PC-3 (cell line): ENCODE measurements around the gene PBXIP1. TPM values are rescaled to one million over a fixed set of nuclear protein-coding genes. Genes with fewer than 3 reads are reported as not detected.

Experiments used
- ATAC-seq: fragments of 200-7000 bp; cut with Tn5 transposase; 2 replicates; pipeline ENCODE4 v1.9.1; 2020; ENCODE audit warnings: mild to moderate bottlenecking, moderate library complexity
- BruUV-seq: library from RNA; stranded (reverse); fragments of 400-500 nt; replicated peaks from 2 replicates; lab custom pipeline; 2021; lab: Mats Ljungman, UMichigan
- CTCF ChIA-PET: fragments of 300-600 bp; sonication (Branson Sonifier 250); formaldehyde crosslinking; loops from one replicate; lab custom pipeline; 2022; ENCODE audit warnings: antibody characterized with exemption; lab: Charles Lee
- POLR2A ChIA-PET: fragments of 300-600 bp; sonication (Branson Sonifier 250); formaldehyde crosslinking; loops from one replicate; lab custom pipeline; 2022; ENCODE audit warnings: antibody characterized with exemption; ENCODE audit not compliant: unreplicated experiment; lab: Charles Lee
- DNase-seq: peaks from one replicate; pipeline ENCODE4 v3.0.0-alpha.2; 2015
- H2AFZ ChIP-seq: fragments of 300-600 bp; sonication (generic); 2 replicates; pipeline ENCODE4 v1.6.0; 2016; ENCODE audit warnings: antibody characterized with exemption, low read length
- H3F3A ChIP-seq: fragments of 300-600 bp; sonication (generic); one replicate; pipeline ENCODE4 v1.6.0; 2017; ENCODE audit warnings: antibody characterized with exemption, low read length, control low read depth, mild to moderate bottlenecking; ENCODE audit not compliant: unreplicated experiment
- H3K27ac ChIP-seq: fragments of 300-600 bp; sonication (generic); 2 replicates; pipeline ENCODE4 v1.5.1; 2016; ENCODE audit warnings: mild to moderate bottlenecking, low read length
- H3K27me3 ChIP-seq: fragments of 300-600 bp; sonication (generic); 2 replicates; pipeline ENCODE4 v1.6.1; 2016; ENCODE audit warnings: low read length, mixed read lengths
- H3K36me3 ChIP-seq: fragments of 300-600 bp; sonication (generic); 2 replicates; pipeline ENCODE4 v1.6.1; 2016; ENCODE audit warnings: low read depth, mixed run types, low read length, mixed read lengths
- H3K4me1 ChIP-seq: fragments of 300-600 bp; sonication (generic); 2 replicates; pipeline ENCODE4 v1.5.1; 2016; ENCODE audit warnings: low read length; ENCODE audit not compliant: insufficient read depth
- H3K4me2 ChIP-seq: fragments of 300-600 bp; sonication (generic); 2 replicates; pipeline ENCODE4 v1.6.0; 2016; ENCODE audit warnings: low read length
- H3K4me3 ChIP-seq: fragments of 300-600 bp; sonication (generic); 2 replicates; pipeline ENCODE4 v1.5.1; 2016; ENCODE audit warnings: mild to moderate bottlenecking, low read length, mixed read lengths
- H3K79me2 ChIP-seq: fragments of 300-600 bp; sonication (generic); 2 replicates; pipeline ENCODE4 v1.6.1; 2017; ENCODE audit warnings: low read length, mixed read lengths
- H3K9ac ChIP-seq: fragments of 300-600 bp; sonication (generic); 2 replicates; pipeline ENCODE4 v1.6.0; 2016; ENCODE audit warnings: mild to moderate bottlenecking, low read length
- H3K9me2 ChIP-seq: fragments of 300-600 bp; sonication (generic); replicated peaks from 2 replicates; pipeline ENCODE4 v1.6.1; 2016; ENCODE audit warnings: mixed run types, low read length, mixed read lengths
- H3K9me3 ChIP-seq: fragments of 300-600 bp; sonication (generic); 2 replicates; pipeline ENCODE4 v1.6.1; 2016; ENCODE audit warnings: low read length, mixed read lengths
- H4K20me1 ChIP-seq: fragments of 300-600 bp; sonication (generic); 2 replicates; pipeline ENCODE4 v1.6.1; 2016; ENCODE audit warnings: low read length, mixed read lengths
- EZH2 ChIP-seq: fragments of 300-600 bp; sonication (generic); IDR thresholded peaks from one replicate; pipeline ENCODE4 v1.6.1; 2017; ENCODE audit warnings: antibody characterized with exemption, mild to moderate bottlenecking, low read length; ENCODE audit not compliant: unreplicated experiment
- EZH2phosphoT487 ChIP-seq: fragments of 300-600 bp; sonication (generic); IDR thresholded peaks from 2 replicates; pipeline ENCODE4 v1.6.1; 2018; ENCODE audit warnings: mild to moderate bottlenecking, antibody characterized with exemption, low read length, borderline replicate concordance
- intact Hi-C: fragments of 100-400 bp; cut with micrococcal nuclease; formaldehyde crosslinking; loops from 2 replicates; pipeline ENCODE4 v1.9.0; 2023
- total RNA-seq: library from RNA; depleted of rRNA; stranded (reverse); fragments of >200 nt; gene quantifications from 2 replicates; pipeline ENCODE4 v1.2.3, GENCODE V29; 2014
- TF ChIP-seq, protein P1 (sequence below): fragments of 300-600 bp; sonication (generic); conservative IDR thresholded peaks from 2 replicates; pipeline ENCODE4 v1.5.1; 2017; ENCODE audit warnings: antibody characterized with exemption, low read depth, mild to moderate bottlenecking, low read length

The PBXIP1 gene
- total RNA-seq, 1 experiment from 2014 or later: 35.4 TPM

DNA sequence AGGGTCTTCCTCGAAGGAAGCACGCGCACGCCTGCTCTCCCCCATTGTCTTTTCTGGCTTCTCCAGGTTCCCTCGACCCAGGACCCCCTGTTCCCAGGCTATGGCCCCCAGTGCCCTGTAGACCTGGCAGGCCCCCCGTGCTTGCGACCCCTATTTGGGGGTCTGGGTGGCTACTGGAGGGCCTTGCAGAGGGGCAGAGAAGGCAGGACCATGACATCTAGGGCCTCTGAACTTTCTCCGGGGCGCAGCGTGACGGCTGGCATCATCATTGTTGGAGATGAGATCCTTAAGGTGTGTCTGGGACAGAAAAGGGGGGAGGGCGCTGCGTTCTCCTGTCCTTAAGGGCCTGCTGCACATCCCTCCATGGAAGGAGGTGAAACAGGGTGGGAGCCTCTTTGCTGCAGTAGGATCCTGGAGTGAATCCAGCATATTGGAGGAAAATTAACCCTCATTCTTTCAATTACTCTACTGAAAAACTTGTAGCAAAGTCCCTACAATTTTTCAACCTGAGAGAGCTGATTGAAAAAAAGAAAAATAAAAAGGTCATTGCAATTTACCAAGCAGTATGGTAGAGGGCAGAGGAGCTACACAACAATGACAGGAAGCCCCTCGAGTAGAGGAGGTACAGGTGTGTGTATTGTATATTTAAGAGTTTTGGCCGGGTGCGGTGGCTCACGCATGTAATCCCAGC, 28.0 kb upstream of the PBXIP1 start:
- POLR2A ChIA-PET: interaction anchor here (0.9 to 1.0 kb wide), 2 partner anchors 10 kb away, joined by 4 read pairs; partner anchors contain the start of gene LENEP
- TF ChIP-seq EZH2phosphoT487: no peak
- no peak for TF ChIP-seq EZH2
- TF ChIP-seq, protein P1, sequence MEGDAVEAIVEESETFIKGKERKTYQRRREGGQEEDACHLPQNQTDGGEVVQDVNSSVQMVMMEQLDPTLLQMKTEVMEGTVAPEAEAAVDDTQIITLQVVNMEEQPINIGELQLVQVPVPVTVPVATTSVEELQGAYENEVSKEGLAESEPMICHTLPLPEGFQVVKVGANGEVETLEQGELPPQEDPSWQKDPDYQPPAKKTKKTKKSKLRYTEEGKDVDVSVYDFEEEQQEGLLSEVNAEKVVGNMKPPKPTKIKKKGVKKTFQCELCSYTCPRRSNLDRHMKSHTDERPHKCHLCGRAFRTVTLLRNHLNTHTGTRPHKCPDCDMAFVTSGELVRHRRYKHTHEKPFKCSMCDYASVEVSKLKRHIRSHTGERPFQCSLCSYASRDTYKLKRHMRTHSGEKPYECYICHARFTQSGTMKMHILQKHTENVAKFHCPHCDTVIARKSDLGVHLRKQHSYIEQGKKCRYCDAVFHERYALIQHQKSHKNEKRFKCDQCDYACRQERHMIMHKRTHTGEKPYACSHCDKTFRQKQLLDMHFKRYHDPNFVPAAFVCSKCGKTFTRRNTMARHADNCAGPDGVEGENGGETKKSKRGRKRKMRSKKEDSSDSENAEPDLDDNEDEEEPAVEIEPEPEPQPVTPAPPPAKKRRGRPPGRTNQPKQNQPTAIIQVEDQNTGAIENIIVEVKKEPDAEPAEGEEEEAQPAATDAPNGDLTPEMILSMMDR: no peak
- Histone ChIP-seq H3K4me3 (peak overlapping the region; percentile 86), H3K9ac (peak overlapping the region; percentile 92), H2AFZ (peak overlapping the region; percentile 61), H3K9me3 (no peaks in the 10 kb centered on the region), H3K4me1 (peaks cover 7% of the 10 kb centered on the region), H3K27me3 (no peaks in the 10 kb centered on the region), H3F3A (peaks cover 6% of the 10 kb centered on the region), H3K9me2 (no peaks in the 10 kb centered on the region), H3K79me2 (peaks cover 69% of the 10 kb centered on the region), H3K36me3 (peaks cover 34% of the 10 kb centered on the region), H3K27ac (peak overlapping the region; percentile 50), H4K20me1 (peaks cover 11% of the 10 kb centered on the region; the same call in 1 of the 2 replicates), H3K4me2 (peak overlapping the region; percentile 99)
- intact Hi-C loops: loop anchor here (1.0 to 10.0 kb wide), 3 partner anchors 12 to 581 kb away; partner anchors contain the start of gene ASH1L
- DNase-seq (peak; percentile 33), ATAC-seq (peak; percentile 21; the same call in 1 of the 2 replicates)
- BruUV-seq: no TSS peak
- CTCF ChIA-PET: interaction anchor here (0.6 to 1.9 kb wide), 5 partner anchors 9 to 1775 kb away, joined by 3 to 6 read pairs (median 5); partner anchors contain the start of gene LENEP

DNA sequence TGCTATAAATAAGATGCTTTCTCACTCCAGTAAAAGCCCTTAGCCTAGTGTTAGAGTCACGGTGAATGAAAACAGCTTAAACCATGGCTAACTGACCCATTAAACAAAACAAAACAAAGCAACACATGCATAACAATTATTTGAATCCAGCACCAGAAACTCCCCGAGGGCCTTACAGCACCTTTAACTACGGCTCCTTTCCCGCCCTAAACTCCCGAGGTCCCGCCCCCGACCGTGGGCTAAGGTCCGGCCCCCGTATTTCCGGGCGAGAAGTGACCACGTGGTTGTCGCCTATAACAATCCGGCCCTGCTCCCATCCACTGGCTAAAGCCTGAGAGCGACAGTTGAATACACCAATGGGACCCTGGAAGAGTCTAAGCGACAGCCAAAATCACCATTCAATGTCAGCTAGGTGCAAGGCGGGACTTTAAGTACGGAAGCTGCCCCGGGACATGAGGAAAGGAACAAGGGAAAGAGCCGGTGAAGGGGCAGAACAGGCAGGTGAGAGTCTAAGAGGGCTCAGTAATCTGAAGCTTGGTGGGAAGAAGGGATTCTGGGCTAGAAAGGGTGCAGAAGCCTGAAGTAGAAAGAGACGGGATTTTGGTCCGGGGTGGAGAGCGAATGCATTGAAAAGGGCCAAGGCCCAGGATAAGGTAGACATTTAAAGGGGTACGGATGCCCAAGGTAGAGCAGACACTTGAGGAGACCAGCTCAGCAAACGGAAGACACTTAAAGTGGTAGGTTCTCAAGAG, 27.2 kb upstream of the PBXIP1 start, which contains the start of gene FLAD1:
TSS of gene FLAD1 (plus strand) at position 448 of the 752 bp plus-strand sequence. CDS start 351 bp downstream, outside the sequence.
- intact Hi-C loops: loop anchor here (1.0 to 10.0 kb wide), 3 partner anchors 13 to 582 kb away; partner anchors contain the start of gene ASH1L
- Histone ChIP-seq H3K27ac (peak within 1 kb of the TSS; percentile 50), H3K4me3 (peak within 1 kb of the TSS; percentile 86), H4K20me1 (peaks cover 2% of the 10 kb centered on the region; the same call in 1 of the 2 replicates), H2AFZ (peak within 1 kb of the TSS; percentile 90), H3F3A (peaks cover 6% of the 10 kb centered on the region), H3K4me1 (peaks cover 7% of the 10 kb centered on the region), H3K9ac (peak within 1 kb of the TSS; percentile 92), H3K36me3 (peaks cover 30% of the 10 kb centered on the region), H3K4me2 (peak within 1 kb of the TSS; percentile 99), H3K79me2 (peaks cover 66% of the 10 kb centered on the region), H3K9me2 (no peaks in the 10 kb centered on the region), H3K27me3 (no peaks in the 10 kb centered on the region), H3K9me3 (no peaks in the 10 kb centered on the region)
- ATAC-seq (peak; percentile 100), DNase-seq (peak; percentile 100)
- POLR2A ChIA-PET: interaction anchor here (0.6 to 0.9 kb wide), 4 partner anchors 11 to 113 kb away, joined by 3 to 6 read pairs (median 4); partner anchors contain the start of genes LENEP and PBXIP1
- TF ChIP-seq EZH2: no peak
- no peak for TF ChIP-seq EZH2phosphoT487
- TF ChIP-seq, protein P1: no peak
- CTCF ChIA-PET: interaction anchor here (0.6 to 1.9 kb wide), 5 partner anchors 10 to 1776 kb away, joined by 3 to 6 read pairs (median 5); partner anchors contain the start of gene LENEP
- no TSS peak for BruUV-seq
